A549 (cell line): Measurements from ENCODE around the gene ARHGDIA. TPM values are rescaled to one million over a fixed set of nuclear protein-coding genes. Genes with fewer than 3 reads are reported as not detected.

Source experiments
- ATAC-seq, 2 experiments: fragments of 200-7000 bp in 1 of 2; fragments of >200 bp in 1 of 2; cut with Nextera tagmentation in 1 of 2; cut with Tn5 transposase in 1 of 2; 3 replicates each; pipeline versions ENCODE4 v1.8.0 to v1.9.1; 2018 to 2020; ENCODE audit warnings: mild to moderate bottlenecking in 1 of 2, moderate library complexity in 1 of 2
- CTCF ChIA-PET: fragments of 300-600 bp; sonication (Branson Sonifier 250); formaldehyde crosslinking; extraction: SDS; loops from one replicate; lab custom pipeline; 2021; ENCODE audit warnings: antibody characterized with exemption, inconsistent platforms; lab: Yijun Ruan, JAX
- POLR2A ChIA-PET: fragments of 350-600 bp; formaldehyde crosslinking; extraction: SDS; loops from one replicate; lab custom pipeline; 2021; ENCODE audit warnings: antibody characterized with exemption, inconsistent platforms; lab: Yijun Ruan, JAX
- DNase-seq, 2 experiments: peaks; one replicate each; pipeline versions ENCODE4 v3.0.0 to v3.0.0-alpha.2; 2011 to 2016; ENCODE audit warnings: low read depth in 1 of 2, low spot score in 1 of 2
- FAIRE-seq: peaks from 2 replicates; lab custom pipeline; 2011; peaks lifted over from hg19 to GRCh38; lab: Jason Lieb, UNC
- H3K27ac ChIP-seq, 2 experiments: fragments of >200 bp; sonication (Bioruptor Twin); formaldehyde crosslinking; 3 replicates each; pipeline ENCODE4 v1.5.1; 2016 to 2017
- H3K4me1 ChIP-seq: fragments of >200 bp; sonication (Bioruptor Twin); formaldehyde crosslinking; 3 replicates; pipeline ENCODE4 v1.6.1; 2016
- H3K4me2 ChIP-seq: fragments of >200 bp; sonication (Bioruptor Twin); formaldehyde crosslinking; 3 replicates; pipeline ENCODE4 v1.6.1; 2016
- H3K4me3 ChIP-seq: fragments of >200 bp; sonication (Bioruptor Twin); formaldehyde crosslinking; 3 replicates; pipeline ENCODE4 v1.5.1; 2016
- H3K9me3 ChIP-seq: fragments of >200 bp; sonication (Bioruptor Twin); formaldehyde crosslinking; 3 replicates; pipeline ENCODE4 v1.6.1; 2016
- BCL3 ChIP-seq: fragments of >200 bp; sonication (Bioruptor Twin); formaldehyde crosslinking; IDR thresholded peaks from 3 replicates; pipeline ENCODE4 v1.6.1; 2016
- CBX2 ChIP-seq: fragments of 200-600 bp; sonication (generic); IDR thresholded peaks from 2 replicates; pipeline ENCODE4 v1.6.1; 2016; ENCODE audit warnings: low read depth, mild to moderate bottlenecking, borderline replicate concordance
- CHD2 ChIP-seq: fragments of 150-350 bp; IDR thresholded peaks from 2 replicates; pipeline ENCODE4 v1.6.1; 2014; ENCODE audit warnings: low read length; ENCODE audit not compliant: partially characterized antibody
- CHD4 ChIP-seq: fragments of 200-600 bp; sonication (generic); IDR thresholded peaks from 2 replicates; pipeline ENCODE4 v1.6.1; 2016; ENCODE audit warnings: antibody characterized with exemption, mild to moderate bottlenecking, borderline replicate concordance
- EHF ChIP-seq: fragments of 250-450 bp; sonication (Bioruptor Pico); IDR thresholded peaks from 2 replicates; pipeline ENCODE4 v1.5.0; 2020; ENCODE audit warnings: mild to moderate bottlenecking
- EHMT2 ChIP-seq: fragments of 200-600 bp; sonication (generic); IDR thresholded peaks from 2 replicates; pipeline ENCODE4 v1.6.1; 2016; ENCODE audit warnings: antibody characterized with exemption, low read depth, mild to moderate bottlenecking, moderate library complexity
- ELK1 ChIP-seq: fragments of 150-350 bp; IDR thresholded peaks from 2 replicates; pipeline ENCODE4 v1.6.1; 2014; ENCODE audit warnings: low read depth, mild to moderate bottlenecking, low read length
- EP300 ChIP-seq, 2 experiments: fragments of >200 bp; sonication (Bioruptor Twin); formaldehyde crosslinking; IDR thresholded peaks; 2 replicates in 1 of 2; 3 replicates in 1 of 2; pipeline ENCODE4 v1.6.1; 2016 to 2017
- FOSB ChIP-seq: fragments of 250-450 bp; sonication (Bioruptor Pico); IDR thresholded peaks from 2 replicates; pipeline ENCODE4 v1.5.0; 2020; ENCODE audit warnings: mild to moderate bottlenecking, moderate library complexity
- HOXB13 ChIP-seq: fragments of 250-450 bp; sonication (Bioruptor Pico); IDR thresholded peaks from 2 replicates; pipeline ENCODE4 v1.5.0; 2020; ENCODE audit warnings: low read depth, mild to moderate bottlenecking, moderate library complexity
- JUN ChIP-seq, 2 experiments: fragments of >200 bp; sonication (Bioruptor Twin); formaldehyde crosslinking; IDR thresholded peaks; 2 replicates in 1 of 2; 3 replicates in 1 of 2; pipeline ENCODE4 v1.6.1; 2016 to 2017
- NR3C1 ChIP-seq: fragments of >200 bp; sonication (Bioruptor Twin); formaldehyde crosslinking; IDR thresholded peaks from 3 replicates; pipeline ENCODE4 v1.6.1; 2017
- PHF8 ChIP-seq: fragments of 200-600 bp; sonication (generic); IDR thresholded peaks from 2 replicates; pipeline ENCODE4 v1.6.1; 2016; ENCODE audit warnings: low read depth, mild to moderate bottlenecking, antibody characterized with exemption, moderate library complexity, borderline replicate concordance
- POLR2A ChIP-seq: IDR thresholded peaks from 2 replicates; pipeline ENCODE4 v1.6.1; 2012; ENCODE audit warnings: mild to moderate bottlenecking, low read length
- RAD21 ChIP-seq, 2 experiments: fragments of >200 bp in 1 of 2; sonication (Bioruptor Twin) in 1 of 2; formaldehyde crosslinking in 1 of 2; IDR thresholded peaks in 1 of 2; conservative IDR thresholded peaks in 1 of 2; 2 replicates in 1 of 2; 3 replicates in 1 of 2; pipeline ENCODE4 v1.6.1; 2012 to 2018; ENCODE audit warnings: inconsistent platforms in 1 of 2
- RCOR1 ChIP-seq: fragments of 150-350 bp; IDR thresholded peaks from 2 replicates; pipeline ENCODE4 v1.6.1; 2014; ENCODE audit warnings: antibody characterized with exemption, low read length, low read depth
- SMC3 ChIP-seq: fragments of >200 bp; sonication (Bioruptor Twin); formaldehyde crosslinking; IDR thresholded peaks from 3 replicates; pipeline ENCODE4 v1.6.1; 2018; ENCODE audit warnings: inconsistent platforms
- SREBF2 ChIP-seq: fragments of 450-650 bp; IDR thresholded peaks from 2 replicates; pipeline ENCODE4 v1.6.1; 2014; ENCODE audit warnings: mild to moderate bottlenecking, moderate library complexity
- ZNF302 ChIP-seq: fragments of 250-450 bp; sonication (Bioruptor Pico); IDR thresholded peaks from 2 replicates; pipeline ENCODE4 v1.9.0; 2021; ENCODE audit warnings: inconsistent platforms, mild to moderate bottlenecking, moderate library complexity
- WGBS: methylation state at CpG from one replicate; pipeline ENCODE4 v1.1.6; 2017; ENCODE audit errors: missing lambda C conversion rate; 5-methylcytosine and 5-hydroxymethylcytosine counted together
- polyA plus RNA-seq, 4 experiments: library from polyadenylated mRNA; depleted of rRNA in 3 of 4; stranded (reverse); fragments of >200 nt; fragmentation: RNase III in 1 of 4; extraction: RNeasy Plus Mini Kit Qiagen cat#74134 plus additional on column Dnase treatment in 1 of 4; gene quantifications; 2 replicates in 3 of 4; 3 replicates in 1 of 4; pipeline ENCODE4 v1.2.3, GENCODE V29; 2011 to 2017
- TF ChIP-seq, protein P1 (sequence below): IDR thresholded peaks from 2 replicates; pipeline ENCODE4 v1.6.1; 2012
- TF ChIP-seq, protein P2 (sequence below): fragments of 250-450 bp; sonication (Bioruptor Pico); IDR thresholded peaks from 2 replicates; pipeline ENCODE4 v1.5.0; 2021; ENCODE audit warnings: mild to moderate bottlenecking, moderate library complexity, borderline replicate concordance
- TF ChIP-seq, protein P3 (sequence below): fragments of 250-450 bp; sonication (Bioruptor Pico); IDR thresholded peaks from 2 replicates; pipeline ENCODE4 v1.5.0; 2020; ENCODE audit warnings: low read depth, mild to moderate bottlenecking, moderate library complexity

Gene ARHGDIA
- polyA plus RNA-seq, 2 of the 4 experiments (the other 2 are of a cell fraction): 64.0 to 503 TPM

GRCh38 chr17:81859906-81860755 is 11.0 kb downstream of the ARHGDIA start, which contains the start of gene P4HB (continued):
- TF ChIP-seq PHF8 (peak; percentile 98), CHD4 (no peak), EP300 (IDR thresholded peaks at IDR 0.05) (no peak), SREBF2 (no peak), FOSB (CRISPR knock-in tag) (no peak), JUN (IDR thresholded peaks at IDR 0.05) (peak; percentile 20 to 62; a peak in 3 of 5 replicates), CBX2 (no peak), RAD21 (conservative IDR thresholded peaks at IDR 0.05 in 1 of 2, IDR thresholded peaks at IDR 0.05 in 1 of 2) (no peak), POLR2A (peak; percentile 99), BCL3 (peak; percentile 94; the same call in 2 of the 3 replicates)

DNA sequence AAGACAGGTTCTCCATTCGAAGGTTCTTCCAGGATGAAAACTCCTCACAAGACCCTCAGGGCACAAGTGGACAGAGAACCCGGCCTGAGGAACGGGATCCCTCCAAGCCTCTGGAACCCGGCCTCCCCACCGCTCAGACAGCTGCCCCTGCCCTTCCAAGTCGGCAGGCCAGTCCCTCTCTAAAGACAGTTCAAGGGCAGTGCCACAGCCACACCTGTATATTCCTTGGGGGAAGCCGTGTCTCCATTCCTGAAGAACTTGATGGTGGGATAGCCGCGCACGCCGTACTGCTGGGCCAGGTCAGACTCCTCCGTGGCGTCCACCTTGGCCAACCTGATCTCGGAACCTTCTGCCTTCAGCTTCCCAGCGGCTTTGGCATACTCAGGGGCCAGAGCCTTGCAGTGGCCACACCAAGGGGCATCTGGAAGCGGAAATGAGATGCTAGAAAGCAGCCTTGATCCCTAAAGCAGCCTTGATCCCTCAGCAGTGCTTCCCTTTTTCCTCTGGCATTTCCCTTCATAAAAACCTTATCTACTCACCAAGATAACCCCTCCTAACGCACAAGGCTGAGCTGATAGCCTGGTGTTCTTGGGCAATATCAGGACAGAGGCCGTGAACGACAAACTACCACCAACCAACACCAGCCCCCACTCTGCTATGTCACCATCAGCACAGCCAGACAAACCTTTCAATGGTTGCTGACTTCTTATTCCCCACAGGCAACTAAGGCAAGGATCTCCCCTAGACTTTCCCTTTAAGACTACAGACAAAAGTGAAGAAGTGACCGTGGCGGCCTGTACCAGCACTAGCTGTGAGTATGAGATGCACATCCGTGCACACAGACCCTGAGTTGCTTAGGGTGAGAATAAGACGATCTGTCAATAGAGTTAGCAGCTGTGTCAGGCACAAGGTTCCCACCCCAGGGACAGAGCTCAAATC is 11.9 kb downstream of the ARHGDIA start:
- CTCF ChIA-PET: interaction anchor here (0.7 to 2.6 kb wide), 8 partner anchors 10 to 157 kb away, joined by 3 to 15 read pairs (median 4); partner anchors contain the start of genes MCRIP1 and MRPL12
- Histone ChIP-seq H3K4me1 (peaks cover 35% of the 10 kb centered on the region), H3K4me3 (peak overlapping the region; percentile 88)
- FAIRE-seq: no peak
- 64% methylated on average over 23 of the region's 23 CpGs for WGBS
- no peak for DNase-seq
- POLR2A ChIA-PET: interaction anchor here (0.6 to 1.0 kb wide), 2 partner anchors 25 to 64 kb away, joined by 3 to 5 read pairs; no protein-coding TSS in a partner anchor
- ATAC-seq: no peak
- TF ChIP-seq, protein P1, sequence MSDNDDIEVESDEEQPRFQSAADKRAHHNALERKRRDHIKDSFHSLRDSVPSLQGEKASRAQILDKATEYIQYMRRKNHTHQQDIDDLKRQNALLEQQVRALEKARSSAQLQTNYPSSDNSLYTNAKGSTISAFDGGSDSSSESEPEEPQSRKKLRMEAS: no peak
- TF ChIP-seq, protein P2, sequence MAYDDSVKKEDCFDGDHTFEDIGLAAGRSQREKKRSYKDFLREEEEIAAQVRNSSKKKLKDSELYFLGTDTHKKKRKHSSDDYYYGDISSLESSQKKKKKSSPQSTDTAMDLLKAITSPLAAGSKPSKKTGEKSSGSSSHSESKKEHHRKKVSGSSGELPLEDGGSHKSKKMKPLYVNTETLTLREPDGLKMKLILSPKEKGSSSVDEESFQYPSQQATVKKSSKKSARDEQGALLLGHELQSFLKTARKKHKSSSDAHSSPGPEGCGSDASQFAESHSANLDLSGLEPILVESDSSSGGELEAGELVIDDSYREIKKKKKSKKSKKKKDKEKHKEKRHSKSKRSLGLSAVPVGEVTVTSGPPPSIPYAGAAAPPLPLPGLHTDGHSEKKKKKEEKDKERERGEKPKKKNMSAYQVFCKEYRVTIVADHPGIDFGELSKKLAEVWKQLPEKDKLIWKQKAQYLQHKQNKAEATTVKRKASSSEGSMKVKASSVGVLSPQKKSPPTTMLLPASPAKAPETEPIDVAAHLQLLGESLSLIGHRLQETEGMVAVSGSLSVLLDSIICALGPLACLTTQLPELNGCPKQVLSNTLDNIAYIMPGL (CRISPR knock-in tag): no peak
- TF ChIP-seq ZNF302 (CRISPR knock-in tag) (no peak), CHD2 (no peak), EHMT2 (no peak), CHD4 (no peak), HOXB13 (CRISPR knock-in tag) (no peak), EP300 (IDR thresholded peaks at IDR 0.05) (no peak), ELK1 (no peak), PHF8 (no peak), SMC3 (no peak), EHF (CRISPR knock-in tag) (no peak), RCOR1 (no peak), NR3C1 (no peak)
- TF ChIP-seq, protein P3, sequence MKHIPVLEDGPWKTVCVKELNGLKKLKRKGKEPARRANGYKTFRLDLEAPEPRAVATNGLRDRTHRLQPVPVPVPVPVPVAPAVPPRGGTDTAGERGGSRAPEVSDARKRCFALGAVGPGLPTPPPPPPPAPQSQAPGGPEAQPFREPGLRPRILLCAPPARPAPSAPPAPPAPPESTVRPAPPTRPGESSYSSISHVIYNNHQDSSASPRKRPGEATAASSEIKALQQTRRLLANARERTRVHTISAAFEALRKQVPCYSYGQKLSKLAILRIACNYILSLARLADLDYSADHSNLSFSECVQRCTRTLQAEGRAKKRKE: no peak
- TF ChIP-seq, all 56 proteins: peak for 0
- Histone ChIP-seq H3K27ac (peak overlapping the region; percentile 94 to 96), H3K4me2 (peak overlapping the region; percentile 87), H3K9me3 (no peaks in the 10 kb centered on the region)
